ENCODE results near the gene ANKRD36C.
"Not testable (repeated sequence)": the region's sequence is repeated elsewhere in the genome, so short reads cannot be mapped to it uniquely, and the experiment has no call there.

GRCh38 chr2:95948039-95948438 lies 43.6 kb downstream of the ANKRD36C start:
- TF ChIP-seq POLR2A (IDR thresholded peaks at IDR 0.05; ENCODE audit: low read depth, low read length); RFX5 (IDR thresholded peaks at IDR 0.05; ENCODE audit: low read depth, low read length); SMC3 (IDR thresholded peaks at IDR 0.05; ENCODE audit: low read depth, low read length); MAZ (IDR thresholded peaks at IDR 0.05; ENCODE audit: borderline replicate concordance, low read depth, low read length); MXI1 (IDR thresholded peaks at IDR 0.05; ENCODE audit: borderline replicate concordance, low read depth, low read length); BHLHE40 (IDR thresholded peaks at IDR 0.05; ENCODE audit: low read depth, low read length); RAD21 (IDR thresholded peaks at IDR 0.05; ENCODE audit: low read length); CHD1 (IDR thresholded peaks at IDR 0.05; ENCODE audit: low read depth, low read length); FOS (IDR thresholded peaks at IDR 0.05; ENCODE audit: low read depth, low read length); RCOR1 (IDR thresholded peaks at IDR 0.05; ENCODE audit: insufficient replicate concordance, low read length); CEBPB (IDR thresholded peaks at IDR 0.05; ENCODE audit: low read depth, low read length): not testable (repeated sequence)
- TF ChIP-seq, protein P1, sequence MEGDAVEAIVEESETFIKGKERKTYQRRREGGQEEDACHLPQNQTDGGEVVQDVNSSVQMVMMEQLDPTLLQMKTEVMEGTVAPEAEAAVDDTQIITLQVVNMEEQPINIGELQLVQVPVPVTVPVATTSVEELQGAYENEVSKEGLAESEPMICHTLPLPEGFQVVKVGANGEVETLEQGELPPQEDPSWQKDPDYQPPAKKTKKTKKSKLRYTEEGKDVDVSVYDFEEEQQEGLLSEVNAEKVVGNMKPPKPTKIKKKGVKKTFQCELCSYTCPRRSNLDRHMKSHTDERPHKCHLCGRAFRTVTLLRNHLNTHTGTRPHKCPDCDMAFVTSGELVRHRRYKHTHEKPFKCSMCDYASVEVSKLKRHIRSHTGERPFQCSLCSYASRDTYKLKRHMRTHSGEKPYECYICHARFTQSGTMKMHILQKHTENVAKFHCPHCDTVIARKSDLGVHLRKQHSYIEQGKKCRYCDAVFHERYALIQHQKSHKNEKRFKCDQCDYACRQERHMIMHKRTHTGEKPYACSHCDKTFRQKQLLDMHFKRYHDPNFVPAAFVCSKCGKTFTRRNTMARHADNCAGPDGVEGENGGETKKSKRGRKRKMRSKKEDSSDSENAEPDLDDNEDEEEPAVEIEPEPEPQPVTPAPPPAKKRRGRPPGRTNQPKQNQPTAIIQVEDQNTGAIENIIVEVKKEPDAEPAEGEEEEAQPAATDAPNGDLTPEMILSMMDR (conservative IDR thresholded peaks at IDR 0.05; ENCODE audit: low read depth, low read length): not testable (repeated sequence)
